HG03571 (cell line): ENCODE results near the gene DOCK2.
"Not testable (repeated sequence)": the region's sequence is repeated elsewhere in the genome, so short reads cannot be mapped to it uniquely, and the experiment has no call there.

ENCODE experiments used
- ATAC-seq: cut with Tn5 transposase; IDR thresholded peaks from one replicate; pipeline ENCODE4 v1.9.1; 2021; ENCODE audit not compliant: unreplicated experiment

The DOCK2 gene

DNA sequence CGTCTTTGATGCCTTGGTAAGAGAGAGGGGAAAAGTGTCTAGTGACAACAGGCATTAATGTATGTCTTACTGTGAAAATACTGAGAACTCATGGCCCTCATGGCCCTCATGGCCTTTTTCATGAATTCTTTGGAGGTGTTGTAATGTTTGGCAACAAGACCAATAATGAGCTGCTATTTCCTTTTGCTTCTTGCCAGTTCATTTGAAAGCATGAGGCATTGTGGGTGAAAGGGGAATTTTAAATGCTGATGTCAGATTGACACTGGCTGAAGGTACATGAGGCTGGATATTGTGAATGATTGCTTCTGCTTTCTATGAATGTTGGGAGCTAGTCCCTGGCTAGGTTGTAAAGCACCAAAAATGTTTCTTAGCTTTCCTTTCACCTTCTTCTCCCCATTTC is 79.2 kb downstream of the DOCK2 start:
- no peak for ATAC-seq

DNA sequence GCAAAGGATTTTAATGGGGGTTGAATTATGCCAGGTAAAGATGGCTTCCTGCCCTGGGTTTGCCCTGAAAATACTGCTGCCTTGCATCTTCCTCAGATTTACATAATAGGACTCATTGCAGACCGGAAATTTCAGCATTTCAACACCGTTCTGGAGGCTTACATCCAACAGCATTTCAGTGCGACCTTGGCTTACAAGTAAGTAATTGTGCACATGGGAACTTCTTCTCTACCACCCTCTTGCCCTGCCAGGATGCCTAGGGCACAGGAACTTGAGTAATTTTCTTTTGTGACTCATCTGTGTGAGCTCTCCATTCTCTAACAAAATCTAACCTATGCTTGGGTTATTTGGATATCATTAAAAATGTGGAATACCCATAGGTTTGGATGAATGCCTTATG is 80.2 kb downstream of the DOCK2 start:
- no peak for ATAC-seq

DNA sequence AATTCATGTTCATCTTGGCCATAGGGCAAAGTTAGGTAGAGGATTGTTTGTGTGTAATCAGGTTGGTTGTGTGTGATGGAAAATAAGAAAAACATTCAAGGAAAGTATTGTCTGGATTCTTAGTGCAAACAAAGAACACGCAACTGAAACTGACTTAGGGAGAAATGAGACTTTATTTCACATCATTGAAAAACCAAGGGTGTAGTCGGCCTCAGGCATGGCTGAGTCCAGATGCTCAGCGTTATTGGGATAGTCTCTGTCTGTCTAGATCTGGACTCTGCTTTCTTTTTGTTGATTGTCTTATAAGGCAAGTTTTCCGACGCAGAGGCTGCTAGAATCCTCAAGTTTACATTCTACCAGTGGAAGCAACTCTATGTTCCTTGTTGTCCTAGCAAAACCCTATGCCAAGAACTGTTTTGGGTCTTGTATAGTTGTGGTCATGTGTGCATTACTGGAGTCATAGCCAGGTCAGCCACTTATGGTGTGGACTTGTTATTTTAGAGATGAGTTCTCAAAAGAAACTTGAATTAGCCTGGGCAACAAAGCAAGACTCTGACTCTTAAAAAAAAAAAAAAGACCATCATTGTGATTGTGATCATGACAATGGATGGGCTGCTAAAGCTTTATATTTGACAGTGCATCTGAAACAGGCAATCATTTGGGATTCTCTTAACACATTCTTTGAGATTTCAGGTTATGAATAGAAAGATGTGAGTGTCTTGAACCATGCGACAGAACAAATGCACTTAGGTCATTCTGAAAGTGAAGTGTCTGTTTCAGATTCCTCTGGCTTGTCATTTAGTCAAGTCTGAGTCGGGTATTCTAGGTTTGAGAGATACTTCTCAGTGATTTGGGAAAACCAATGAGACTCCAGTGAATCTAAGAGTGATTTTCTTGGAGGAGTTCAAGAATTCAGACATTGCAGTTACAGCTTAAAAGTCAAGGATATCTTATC is 82.6 kb downstream of the DOCK2 start:
- peak; percentile 60 for ATAC-seq

DNA sequence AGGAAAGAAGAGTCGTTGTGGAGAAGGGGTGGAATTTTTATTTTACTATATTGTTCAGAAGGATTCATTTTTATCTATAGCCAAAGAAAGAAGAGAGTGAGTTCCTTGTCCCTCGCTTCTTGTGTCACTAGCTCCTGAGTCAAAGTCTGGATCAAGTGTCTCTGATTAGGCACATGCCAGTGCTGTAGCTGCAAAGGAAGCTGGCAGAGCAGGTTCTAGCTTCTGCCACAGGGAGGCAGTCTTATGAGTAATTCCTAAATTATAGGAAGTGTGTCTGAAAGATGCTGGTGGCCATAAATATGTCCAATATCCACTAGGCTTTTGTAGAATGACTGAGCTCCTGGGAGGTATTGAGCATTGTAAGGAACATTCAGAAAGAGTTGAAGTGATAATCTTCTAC is 84.7 kb downstream of the DOCK2 start:
- ATAC-seq: no peak

DNA sequence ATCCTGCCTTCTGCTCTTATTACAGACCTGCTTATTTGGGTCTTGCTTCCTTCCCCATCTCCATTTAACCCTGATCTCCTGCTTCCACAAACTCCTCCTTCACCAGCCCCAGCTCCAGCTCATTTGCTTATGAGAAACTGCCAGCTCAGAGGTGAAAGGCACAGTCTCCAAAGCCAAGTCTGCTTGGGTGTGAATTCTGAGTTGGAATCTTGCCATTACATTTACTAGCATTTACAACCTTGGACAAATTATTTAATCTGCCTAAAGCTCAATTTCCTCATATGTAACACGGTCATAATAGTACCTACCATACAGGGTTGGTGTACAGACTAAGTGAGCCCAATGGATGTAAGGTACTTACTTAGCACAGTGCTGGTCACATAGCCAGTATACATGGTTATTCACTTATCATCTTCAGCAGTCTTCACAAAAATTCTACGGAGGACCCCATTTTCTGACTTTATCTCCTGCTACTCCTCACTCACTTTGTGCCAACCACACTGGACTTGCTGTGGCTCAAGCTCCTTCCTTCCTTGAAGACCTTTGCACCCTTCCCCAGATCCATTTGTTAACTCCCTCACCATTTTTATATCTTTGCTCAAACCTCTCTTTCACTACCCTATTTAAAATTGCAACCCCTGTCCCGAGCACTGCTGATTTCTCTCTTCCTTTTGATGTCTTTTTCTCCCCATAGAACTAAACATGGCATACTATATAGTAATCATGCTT is 86.2 kb downstream of the DOCK2 start:
- no peak for ATAC-seq

DNA sequence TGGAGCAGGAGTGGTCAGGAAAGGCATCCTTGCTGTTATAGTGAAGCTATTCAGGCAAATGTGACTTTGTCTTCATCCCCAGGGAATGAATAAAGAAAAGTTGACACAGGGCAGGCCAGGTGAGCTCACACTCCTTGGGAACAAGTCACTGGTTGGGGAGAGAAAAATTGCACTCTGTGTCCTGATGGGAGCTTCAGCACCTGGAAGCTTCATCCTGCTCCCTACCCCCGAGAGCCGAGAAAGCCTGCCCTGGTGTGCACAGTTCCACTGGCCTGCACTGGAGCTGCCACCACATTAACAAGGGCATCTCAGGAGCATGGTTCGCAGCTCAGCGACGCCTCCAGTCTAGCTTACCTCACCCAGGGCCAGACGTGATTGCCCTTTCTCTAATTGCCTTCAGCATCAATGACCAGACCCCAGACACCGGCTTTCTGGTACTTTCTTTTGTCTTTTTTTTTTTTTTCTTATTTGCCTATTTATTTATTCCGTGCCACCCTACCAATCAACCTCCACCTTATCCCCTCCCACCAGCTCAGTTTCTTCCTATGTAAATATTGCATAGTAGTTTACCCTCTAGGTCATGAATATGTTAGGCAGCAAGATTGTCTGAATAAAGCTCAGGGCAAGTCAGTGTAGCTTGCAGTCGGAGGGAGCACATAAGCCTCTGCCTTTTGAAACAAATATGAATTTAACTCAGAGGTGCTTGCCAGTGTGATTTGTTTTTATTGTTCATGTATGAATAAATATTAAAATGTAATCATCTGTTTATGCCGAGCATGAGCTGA is 87.4 kb downstream of the DOCK2 start:
- no peak for ATAC-seq

DNA sequence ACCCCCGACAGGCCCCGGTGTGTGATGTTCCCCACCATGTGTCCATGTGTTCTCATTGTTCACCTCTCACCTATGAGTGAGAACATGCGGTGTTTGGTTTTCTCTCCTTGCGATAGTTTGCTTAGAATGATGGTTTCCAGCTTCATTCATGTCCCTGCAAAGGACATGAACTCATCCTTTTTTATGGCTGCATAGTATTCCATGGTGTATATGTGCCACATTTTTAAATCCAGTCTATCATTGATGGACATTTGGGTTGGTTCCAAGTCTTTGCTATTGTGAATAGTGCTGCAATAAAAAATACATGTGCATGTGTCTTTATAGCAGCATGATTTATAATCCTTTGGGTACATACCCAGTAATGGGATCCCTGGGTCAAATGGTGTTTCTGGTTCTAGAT is 88.6 kb downstream of the DOCK2 start:
- not testable (repeated sequence) for ATAC-seq

DNA sequence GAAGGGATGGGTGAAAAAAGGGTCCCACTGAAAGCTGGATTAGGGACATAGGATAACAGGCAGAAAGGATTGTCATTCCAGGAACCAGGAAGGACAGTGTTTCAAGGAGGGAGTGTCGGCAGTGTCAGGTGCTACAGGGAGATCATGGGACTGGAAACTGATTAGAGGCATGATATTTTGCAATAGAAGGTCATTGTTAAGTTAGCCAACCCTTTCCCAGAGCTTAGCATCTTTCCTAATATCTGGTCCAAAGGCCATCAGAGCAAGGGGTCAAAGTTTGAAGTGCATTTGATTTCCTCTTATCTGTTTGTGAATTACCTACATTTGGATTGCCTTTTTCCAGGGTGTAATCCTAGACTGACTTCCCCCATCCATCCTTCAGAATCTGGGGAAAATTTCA is 91.3 kb downstream of the DOCK2 start:
- no peak for ATAC-seq

DNA sequence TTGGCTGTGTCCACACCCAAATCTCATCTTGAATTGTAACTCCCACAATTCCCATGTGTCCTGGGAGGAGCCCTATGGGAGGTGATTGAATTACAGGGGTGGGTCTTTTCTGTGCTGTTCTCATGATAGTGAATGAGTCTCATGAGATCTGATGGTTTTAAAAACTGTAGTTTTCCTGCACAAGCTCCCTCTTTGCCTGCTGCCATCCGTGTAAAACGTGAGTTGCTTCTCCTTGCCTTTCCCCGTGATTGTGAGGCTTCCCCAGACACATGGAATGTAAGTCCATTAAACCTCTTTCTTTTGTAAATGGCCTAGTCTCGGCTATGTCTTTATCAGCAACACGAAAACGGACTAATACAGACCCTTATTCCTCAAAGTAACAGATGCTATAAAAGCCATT is 94.1 kb downstream of the DOCK2 start:
- ATAC-seq: no peak

DNA sequence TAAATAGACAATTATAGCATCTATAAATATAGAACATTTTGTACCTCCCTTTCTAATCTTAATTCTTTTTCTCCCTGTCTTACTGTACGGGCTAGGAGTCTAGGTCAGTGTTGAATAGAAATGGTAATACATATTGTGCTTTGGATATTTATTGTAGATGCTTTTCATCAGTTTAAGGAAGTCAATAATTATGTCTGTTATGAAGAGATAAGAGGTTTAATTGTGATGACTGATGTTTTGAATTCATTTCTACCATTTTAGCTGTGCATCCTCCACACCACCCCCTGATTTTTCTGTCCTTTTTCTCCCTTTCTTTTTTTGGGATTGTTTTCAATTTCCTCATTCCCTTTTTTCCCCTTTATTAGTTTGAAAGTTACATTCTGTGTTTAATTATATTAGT is 95.8 kb downstream of the DOCK2 start:
- no peak for ATAC-seq

DNA sequence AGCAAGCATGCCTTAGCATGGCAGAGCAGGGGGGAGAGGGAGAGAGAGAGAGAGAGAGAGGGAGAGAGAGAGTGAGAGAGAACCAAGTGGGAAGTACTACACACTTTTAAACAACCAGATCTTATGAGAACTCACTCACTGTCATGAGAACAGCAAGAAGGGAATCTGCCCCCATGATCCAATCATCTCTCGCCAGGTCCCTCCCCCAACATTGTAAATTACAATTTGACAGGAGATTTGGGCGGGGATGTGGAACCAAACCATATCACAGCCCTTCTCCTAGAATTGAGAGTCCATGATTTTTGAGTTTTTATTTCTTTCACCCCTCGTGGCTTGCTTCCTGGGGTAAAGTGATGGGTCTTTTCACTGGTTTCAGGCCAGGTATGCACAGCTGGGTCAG is 98.8 kb downstream of the DOCK2 start:
- no peak for ATAC-seq

DNA sequence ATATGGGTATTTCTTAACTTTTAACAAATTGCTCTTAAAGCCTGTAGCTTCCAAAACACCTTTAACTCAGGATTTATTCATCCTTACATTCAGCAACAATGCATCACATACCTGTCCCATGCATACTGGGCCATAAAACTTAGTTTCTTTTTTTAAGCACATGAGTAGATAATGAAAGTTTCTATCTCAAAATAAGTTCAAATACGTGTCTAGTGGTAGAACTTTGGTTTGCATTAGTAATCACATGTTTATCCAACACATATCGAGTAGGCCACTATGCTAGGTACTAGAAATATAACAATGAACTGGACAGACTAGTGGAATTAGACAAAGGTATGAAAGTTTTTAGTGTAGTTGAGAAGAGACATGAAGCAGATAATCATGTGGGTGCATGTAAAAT is 99.6 kb downstream of the DOCK2 start:
- ATAC-seq: no peak

DNA sequence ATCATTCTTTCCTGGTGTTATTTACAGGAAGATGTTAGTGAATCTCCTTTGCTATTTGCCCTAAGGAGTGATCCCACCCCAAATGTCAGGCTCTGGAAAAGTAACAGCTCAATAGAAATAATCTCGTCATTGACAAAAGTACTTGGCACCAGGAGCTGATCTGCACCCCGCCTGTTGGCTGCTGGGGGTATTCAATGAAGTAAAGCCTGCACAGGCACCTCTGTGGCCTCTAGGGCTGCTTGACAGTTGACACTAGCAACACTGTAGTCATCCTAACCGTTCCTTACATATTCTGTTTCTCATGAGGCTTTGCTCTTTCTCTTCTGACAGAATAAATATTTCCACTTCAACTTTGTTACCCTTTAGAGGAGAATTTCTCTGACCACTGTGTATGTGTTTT is 103.4 kb downstream of the DOCK2 start:
- ATAC-seq: no peak

DNA sequence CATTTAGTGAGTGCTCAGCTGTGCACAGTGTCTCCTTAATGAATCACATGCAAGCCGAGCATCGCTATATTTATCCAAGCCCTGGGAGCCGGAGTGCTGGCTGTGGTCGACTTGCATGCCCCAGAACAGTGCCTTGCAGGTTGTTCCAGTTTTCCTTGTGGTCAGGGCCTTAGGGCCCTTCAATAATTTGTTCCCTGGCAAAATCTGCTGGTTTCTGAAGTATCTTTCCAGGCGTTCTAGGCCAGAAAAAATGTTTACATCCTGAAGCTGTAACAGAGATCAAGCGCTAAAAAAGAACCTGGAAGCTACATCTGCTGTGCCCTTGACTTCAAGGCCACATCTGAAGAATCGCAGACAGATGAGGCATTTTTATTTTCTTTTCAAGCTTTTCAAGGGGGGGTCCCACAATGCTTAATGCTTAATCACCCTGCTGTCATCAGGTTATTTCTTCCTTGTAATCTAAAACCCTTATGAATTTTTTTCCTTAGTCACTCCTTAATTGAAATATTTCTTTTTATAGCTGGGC is 105.8 kb downstream of the DOCK2 start:
- no peak for ATAC-seq

DNA sequence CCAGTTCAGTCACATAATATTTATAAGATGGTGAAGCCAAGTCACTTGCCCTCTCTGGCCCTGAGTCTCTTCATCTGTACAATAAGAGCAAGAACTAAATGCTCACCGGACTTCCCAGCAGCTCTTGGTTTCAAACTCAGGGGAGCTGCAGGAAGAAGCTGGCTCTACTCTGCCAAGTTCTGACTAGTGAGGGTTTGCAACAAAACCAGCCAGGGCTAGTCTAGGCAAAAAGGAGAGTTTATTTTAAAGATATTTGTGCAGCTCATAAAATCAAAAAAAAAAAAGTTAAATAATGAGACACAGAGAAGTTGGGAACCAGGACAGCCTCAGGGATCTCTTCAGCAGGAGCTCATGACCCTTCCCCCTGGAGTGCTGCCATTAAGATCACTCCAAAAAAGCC is 107.3 kb downstream of the DOCK2 start:
- ATAC-seq: no peak

DNA sequence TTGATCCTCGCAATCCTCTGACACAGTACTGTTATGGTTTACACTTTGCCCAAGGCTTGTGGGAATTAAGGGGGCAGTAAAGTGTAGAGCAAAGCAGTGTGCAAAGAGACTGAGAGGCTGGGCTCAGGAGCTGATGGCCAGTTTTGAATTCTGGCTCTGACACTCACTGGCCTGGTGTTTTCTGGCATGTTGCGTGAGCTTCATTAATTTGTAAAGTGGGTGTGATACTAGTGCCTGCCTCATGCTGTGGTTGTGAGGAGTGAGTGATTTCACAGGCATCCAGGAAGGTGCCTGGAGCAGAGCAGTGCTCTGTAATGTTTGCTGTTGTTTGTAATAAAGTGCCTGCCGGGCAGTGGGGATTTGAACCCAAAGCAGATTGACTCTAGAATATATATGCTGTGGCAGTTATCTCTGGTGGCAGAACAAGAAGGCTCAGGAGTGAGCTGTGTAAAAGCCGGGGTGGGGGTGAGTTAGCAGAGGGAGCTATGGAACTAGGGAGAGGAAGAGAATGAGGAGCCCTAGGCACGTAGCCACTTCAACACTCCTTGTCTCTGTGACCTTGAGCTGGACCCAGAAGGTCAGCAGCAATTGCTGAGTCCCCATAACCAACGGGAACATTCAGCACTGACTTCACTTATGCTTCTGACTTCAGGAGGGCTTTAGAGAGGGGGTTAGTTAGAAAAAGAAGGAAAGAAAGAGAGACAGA is 108.5 kb downstream of the DOCK2 start:
- ATAC-seq: no peak

DNA sequence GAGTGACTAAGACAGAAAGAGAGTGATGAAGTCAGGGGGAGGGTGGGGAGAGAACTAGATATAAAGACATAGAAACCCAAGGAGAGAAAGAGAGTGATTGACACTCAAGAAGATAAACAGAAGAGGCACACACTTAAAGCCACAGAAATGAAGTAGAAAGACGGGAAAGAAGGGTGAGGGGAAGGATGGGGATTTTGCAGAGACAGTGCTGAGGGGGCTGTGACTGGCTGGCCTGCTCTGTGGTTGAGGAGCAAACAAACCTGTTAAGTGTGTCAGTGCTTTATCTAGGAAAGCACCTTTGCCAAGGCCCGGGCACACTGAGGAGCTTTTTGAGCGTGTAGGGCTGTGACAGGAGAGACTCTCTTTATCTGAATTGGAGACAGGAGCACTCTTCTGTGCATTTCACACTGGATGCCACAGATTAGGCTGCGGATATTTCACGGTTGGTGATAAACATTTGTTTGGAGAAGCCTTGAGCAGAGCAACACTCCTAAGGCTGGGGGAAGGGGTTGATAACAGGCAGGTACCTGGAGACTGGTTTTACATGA is 109.1 kb downstream of the DOCK2 start:
- ATAC-seq: no peak

DNA sequence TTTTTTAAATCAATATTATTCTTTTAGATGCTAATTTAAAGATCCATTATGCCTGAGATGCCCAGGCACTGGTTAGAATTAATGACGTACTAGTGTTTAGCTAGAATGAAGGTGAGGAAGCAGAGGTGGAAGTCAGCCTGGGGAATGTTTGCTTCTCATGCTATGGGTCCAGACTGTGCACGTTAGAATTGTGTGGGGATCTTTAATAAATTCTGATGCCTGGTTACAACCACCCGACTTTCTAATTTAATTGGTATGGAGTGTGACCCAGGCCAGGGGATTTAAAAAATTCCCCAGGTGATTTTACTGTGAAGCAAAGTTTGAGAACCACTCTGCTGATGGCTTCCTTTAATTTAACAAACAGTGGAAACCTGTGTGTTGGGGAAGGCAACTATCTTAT is 111.1 kb downstream of the DOCK2 start:
- no peak for ATAC-seq

DNA sequence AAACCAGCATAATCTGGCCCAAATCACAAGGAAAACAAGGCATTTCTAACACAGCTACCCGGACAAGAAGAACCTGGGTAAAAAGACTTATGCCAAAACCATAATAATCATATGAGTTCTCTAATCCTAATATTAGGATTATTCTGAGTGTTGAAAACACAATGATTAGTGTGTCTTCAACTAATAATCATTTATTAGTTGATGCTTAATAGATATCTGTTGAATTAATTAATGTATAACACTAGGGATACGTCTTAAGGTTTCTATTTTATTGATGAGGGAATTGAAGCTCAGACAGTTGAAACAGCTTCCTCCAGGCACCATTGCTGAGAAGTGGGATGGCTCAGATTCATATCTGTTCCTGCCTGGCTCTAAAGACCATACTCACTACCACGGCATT is 112.2 kb downstream of the DOCK2 start:
- no peak for ATAC-seq

DNA sequence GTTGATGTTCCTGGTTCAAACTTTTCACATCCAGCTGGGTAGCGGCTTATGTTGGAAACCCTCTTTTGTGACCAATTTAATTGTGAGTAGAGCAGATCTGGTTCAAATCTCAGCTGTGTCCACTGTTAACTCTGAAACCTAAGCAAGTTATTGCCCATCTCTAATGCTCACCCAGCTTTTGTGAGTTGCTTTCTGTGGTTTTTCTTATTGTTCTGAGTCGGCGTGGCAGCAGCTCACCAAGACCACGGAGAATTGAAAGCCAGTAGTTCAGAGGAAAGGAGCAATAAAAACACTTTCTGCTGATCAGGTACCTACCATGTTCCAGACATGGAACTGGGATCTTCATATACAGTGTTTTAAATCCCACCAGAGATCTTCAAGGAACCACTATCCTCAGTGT is 114.4 kb downstream of the DOCK2 start:
- ATAC-seq: no peak
